Activated T-helper 9 cell treated with anti-CD3 and anti-CD28 coated beads, Interleukin-2, amount 50 U/mL, for 16 hours (primary cell): ENCODE results near the gene CHRNA10.

Experiments
- DNase-seq: peaks from one replicate; pipeline ENCODE4 v3.0.0-alpha.2; 2020; ENCODE audit warnings: low read depth

CHRNA10 gene, protein sequence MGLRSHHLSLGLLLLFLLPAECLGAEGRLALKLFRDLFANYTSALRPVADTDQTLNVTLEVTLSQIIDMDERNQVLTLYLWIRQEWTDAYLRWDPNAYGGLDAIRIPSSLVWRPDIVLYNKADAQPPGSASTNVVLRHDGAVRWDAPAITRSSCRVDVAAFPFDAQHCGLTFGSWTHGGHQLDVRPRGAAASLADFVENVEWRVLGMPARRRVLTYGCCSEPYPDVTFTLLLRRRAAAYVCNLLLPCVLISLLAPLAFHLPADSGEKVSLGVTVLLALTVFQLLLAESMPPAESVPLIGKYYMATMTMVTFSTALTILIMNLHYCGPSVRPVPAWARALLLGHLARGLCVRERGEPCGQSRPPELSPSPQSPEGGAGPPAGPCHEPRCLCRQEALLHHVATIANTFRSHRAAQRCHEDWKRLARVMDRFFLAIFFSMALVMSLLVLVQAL

GRCh38 chr11:3671334-3672254, at the start of gene CHRNA10:
Gene CHRNA10 (minus strand): TSS chr11:3671384. CDS start chr11:3671312, 72 bp downstream.
- DNase-seq = no peak

DNA sequence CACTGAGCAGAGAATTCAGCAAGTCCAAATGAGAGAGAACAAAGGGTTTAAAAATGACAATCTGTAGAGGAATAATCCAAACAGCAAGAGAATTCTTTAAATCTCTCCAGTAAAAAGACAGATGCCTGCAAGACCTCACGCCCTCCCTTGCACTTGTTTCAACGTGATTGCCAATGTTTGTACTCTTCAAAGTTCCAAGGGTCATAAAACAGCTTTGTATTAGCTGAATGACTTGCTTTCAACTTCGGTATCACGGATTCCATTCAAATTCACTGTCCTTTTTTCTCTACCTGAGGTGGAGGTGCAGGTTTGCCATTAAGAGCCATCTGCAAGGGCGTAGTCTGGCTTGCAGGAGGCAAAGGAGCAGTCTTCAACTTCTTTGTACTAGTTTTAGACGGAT, 41.1 kb upstream of the CHRNA10 start:
- no peak for DNase-seq

- no peak for DNase-seq
These were observed 39.5 kb upstream of the CHRNA10 start for GRCh38 chr11:3710485-3711259.

DNA sequence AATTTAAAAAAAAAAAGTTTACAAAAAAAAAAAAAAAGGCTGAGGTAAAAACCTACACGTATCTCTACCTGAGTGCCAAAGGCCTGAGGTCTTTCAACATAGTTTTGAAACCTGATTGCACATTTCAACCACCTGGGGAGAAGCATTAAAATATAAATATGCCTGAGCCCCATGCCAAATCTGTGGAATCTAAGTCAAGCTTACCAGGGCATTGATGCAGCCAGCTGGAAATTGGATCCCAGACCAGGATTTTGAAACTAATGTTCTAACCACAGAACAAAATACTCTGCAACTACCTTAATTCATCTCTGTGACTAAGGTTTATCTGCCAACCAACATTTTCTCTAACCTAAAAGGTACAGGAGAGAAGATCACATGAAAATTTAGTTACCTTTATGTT, 38.8 kb upstream of the CHRNA10 start:
- no peak for DNase-seq

DNA sequence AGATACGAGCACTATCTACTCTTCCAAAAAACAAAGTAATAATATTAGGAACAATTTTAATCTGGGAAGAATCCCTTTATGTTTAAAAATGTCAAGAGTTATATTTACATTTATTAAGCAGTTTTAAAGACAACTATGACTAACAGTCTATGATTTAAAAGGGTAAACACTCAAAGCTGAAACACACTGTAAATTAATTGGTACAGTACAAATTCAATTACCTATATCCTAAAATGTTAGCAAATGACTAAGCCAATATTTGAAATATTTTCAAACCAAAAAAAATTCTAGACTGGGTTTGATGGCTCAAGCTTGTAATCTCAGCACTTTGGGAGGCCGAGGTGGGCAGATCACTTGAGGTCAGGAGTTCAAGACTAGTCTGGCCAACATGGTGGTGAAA, 36.0 kb upstream of the CHRNA10 start:
- no peak for DNase-seq

GRCh38 chr11:3703383-3703782, 32.2 kb upstream of the CHRNA10 start:
- no peak for DNase-seq

GRCh38 chr11:3700910-3701309, 29.7 kb upstream of the CHRNA10 start:
- DNase-seq = no peak

- no peak for DNase-seq
These were observed 29.2 kb upstream of the CHRNA10 start for GRCh38 chr11:3700410-3700809.

DNA sequence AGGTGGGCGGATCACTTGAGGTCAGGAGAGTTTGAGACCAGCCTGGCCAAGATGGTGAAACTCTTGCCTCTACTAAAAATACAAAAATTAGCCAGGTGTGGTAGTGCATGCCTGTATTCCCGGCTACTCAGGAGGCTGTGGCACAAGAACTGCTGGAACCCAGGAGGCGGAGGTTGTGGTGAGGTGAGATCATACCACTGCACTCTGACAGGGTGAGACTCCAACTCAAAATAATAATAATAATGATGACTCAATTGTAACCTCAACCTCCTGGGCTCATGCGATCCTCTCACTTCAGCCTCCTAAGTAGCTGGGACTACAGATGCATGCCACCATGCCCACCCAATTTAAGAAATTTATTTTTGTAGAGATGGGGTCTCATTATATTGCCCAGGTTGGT, 15.6 kb upstream of the CHRNA10 start:
- DNase-seq = no peak

GRCh38 chr11:3685923-3686322, 14.7 kb upstream of the CHRNA10 start:
- no peak for DNase-seq

- DNase-seq = no peak
These were observed 13.6 kb upstream of the CHRNA10 start for GRCh38 chr11:3684819-3685172.

- no peak for DNase-seq
These were observed 13.1 kb upstream of the CHRNA10 start for GRCh38 chr11:3684129-3684818.

DNA sequence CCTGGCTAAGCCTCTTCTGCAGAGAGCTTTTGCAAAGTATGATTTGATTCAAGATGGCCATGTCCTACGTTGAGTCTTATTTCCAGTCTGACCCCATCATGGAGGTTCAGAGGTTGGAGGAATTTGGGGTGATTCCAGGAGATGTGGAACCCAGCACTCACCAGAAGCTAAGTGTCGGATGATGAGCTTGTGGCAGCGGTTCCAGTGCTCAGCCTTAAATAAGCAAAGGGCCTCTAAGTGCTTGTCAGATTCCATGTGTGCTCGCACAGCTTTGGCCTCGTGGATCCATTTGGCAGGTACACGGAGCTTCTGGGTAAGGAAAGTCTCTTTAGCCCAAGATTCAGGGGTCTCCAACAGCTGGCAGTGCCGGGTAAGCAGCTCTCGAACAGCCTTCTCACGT, 11.9 kb upstream of the CHRNA10 start:
- no peak for DNase-seq

- DNase-seq = no peak
These were observed 7.9 kb upstream of the CHRNA10 start for GRCh38 chr11:3679077-3679476.

GRCh38 chr11:3675971-3676370, 4.8 kb upstream of the CHRNA10 start:
- no peak for DNase-seq

GRCh38 chr11:3674189-3674588, 3.0 kb upstream of the CHRNA10 start:
- DNase-seq = no peak

DNA sequence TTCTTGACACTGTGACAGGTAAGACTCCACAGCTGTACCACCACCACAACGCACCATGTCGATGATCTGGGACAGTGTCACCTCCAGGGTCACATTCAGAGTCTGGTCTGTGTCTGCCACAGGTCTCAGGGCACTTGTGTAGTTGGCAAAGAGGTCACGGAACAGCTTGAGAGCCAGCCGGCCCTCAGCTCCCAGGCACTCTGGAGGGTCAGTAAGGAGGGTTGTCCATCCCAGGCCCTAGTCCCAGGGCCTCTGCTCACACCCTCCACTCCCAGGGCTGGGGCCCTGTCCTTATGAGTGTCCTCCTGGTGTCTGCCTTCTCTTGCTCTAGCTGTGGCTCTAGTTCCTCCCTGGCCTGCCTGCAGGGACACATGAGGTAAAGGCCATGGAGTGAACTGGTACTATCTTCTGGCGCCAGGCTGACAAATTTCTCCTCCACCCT, 1.4 kb downstream of the CHRNA10 start:
- no peak for DNase-seq

DNA sequence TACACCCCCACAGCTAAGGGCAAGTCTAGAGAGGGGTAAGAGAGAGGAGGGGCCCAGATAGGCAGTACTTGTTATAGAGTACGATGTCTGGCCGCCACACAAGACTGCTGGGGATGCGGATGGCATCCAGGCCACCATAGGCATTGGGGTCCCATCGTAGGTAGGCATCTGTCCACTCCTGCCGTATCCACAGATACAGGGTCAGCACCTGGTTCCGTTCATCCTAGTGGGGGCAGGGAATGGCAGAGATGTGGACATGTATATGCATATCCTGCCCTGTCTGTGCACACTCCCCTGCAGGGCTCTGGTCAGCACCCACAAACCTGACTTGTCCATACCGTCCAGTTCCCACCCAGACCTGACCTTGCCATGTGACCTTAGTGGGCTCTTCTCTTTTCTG, 2.1 kb downstream of the CHRNA10 start:
- DNase-seq = no peak

DNA sequence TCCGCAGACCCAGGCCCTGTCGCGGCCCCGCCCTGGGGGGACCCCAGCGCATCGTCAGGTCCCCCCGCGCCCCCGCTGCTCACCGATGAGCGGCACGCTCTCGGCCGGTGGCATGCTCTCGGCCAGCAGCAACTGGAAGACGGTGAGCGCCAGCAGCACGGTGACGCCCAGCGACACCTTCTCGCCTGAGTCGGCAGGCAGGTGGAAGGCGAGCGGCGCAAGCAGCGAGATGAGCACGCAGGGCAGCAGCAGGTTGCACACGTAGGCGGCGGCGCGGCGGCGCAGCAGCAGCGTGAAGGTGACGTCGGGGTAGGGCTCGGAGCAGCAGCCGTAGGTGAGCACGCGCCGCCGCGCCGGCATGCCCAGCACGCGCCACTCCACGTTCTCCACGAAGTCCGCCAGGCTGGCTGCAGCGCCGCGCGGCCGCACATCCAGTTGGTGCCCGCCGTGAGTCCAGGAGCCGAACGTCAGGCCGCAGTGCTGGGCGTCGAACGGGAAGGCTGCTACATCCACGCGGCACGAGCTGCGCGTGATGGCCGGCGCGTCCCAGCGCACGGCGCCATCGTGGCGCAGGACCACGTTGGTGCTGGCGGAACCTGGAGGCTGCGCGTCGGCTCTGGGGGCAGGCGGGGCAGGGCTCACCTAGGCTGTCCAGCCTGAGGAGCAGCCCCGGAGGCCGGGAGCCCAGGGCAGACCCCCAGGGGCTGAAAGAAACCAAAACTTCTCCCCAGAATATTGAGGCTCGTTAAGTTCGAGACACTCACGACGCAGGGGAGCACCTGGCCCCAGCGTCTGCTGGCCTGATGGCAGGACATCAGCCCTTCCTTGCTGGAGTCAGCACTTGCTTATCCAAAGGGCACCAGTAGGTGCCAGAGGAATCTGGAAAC, 3.8 kb downstream of the CHRNA10 start:
- no peak for DNase-seq

- no peak for DNase-seq
These were observed 5.1 kb downstream of the CHRNA10 start for GRCh38 chr11:3666023-3666530.
